Measurements from ENCODE around the gene ST8SIA1. TPM values are rescaled to one million over a fixed set of nuclear protein-coding genes. Genes with fewer than 3 reads are reported as not detected.

ST8SIA1 gene
- total RNA-seq, 4 donors from 2014 or later, result 0.72 to 7.1 (median 2.5) TPM

DNA sequence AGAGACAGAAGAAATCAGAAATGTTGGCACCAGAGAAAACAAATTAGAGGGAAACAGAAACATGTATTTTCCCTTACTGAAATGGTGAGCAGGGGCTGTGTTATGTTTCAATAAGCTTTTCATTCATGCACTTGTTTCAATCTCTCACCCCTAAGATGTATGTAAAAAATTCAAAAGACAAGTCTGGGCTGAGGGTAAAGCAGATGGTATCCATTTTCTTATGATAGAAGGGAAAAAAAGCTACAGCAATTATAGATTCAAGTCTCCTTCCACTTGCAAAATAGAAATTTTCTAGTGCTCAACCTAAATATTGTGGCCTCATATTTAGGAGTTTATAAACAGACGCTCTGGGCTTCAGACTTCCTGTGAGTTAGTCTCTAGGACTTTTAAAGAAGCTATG lies 138.3 kb downstream of the ST8SIA1 start:
- TF ChIP-seq, protein P1, sequence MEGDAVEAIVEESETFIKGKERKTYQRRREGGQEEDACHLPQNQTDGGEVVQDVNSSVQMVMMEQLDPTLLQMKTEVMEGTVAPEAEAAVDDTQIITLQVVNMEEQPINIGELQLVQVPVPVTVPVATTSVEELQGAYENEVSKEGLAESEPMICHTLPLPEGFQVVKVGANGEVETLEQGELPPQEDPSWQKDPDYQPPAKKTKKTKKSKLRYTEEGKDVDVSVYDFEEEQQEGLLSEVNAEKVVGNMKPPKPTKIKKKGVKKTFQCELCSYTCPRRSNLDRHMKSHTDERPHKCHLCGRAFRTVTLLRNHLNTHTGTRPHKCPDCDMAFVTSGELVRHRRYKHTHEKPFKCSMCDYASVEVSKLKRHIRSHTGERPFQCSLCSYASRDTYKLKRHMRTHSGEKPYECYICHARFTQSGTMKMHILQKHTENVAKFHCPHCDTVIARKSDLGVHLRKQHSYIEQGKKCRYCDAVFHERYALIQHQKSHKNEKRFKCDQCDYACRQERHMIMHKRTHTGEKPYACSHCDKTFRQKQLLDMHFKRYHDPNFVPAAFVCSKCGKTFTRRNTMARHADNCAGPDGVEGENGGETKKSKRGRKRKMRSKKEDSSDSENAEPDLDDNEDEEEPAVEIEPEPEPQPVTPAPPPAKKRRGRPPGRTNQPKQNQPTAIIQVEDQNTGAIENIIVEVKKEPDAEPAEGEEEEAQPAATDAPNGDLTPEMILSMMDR (IDR thresholded peaks at IDR 0.05), result no peak
- DNase-seq (ENCODE audit: low spot score) (no peak), ATAC-seq (ENCODE audit: low FRiP score) (no peak)

DNA sequence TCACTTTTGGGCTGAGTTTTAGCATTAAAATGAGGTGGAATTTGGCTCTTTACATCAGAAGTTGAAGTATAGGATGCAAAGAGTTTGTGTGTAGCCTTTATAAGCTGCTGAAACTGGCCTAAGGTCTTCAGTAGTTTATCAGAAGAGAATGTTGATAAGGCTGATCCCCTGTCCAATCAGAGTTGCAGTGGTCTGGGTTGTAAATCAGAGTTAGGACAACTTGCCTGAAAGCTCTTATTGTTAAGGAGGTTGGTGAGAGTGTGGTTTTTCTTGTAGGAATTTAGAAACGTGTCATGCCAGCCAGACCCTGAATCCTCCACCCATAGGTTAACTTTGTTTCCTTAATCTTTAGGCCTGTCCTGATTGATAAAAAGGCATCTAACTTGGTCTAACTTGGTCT lies 143.5 kb downstream of the ST8SIA1 start:
- ATAC-seq (ENCODE audit: low FRiP score) (no peak), DNase-seq (ENCODE audit: low spot score) (no peak)
- TF ChIP-seq, protein P1 (IDR thresholded peaks at IDR 0.05), result no peak

DNA sequence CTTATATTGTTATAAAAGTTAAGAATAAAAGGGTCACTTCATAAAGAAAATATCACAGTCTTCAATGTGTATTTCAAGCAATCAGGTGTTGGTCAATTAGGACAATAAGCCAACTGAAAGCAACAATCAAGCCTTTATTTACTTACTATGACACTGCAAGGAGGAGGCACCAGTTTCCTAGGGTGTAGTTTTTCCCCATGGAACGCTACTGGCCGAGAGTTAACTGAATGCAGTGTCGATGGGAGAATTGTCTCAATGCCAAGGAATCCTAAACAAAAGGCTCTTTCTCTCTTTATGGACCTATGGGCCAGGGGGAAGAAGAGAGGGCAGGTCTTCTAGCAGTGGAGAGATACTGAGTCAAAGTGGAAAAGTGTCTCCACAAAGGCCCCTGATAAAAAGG lies 146.1 kb downstream of the ST8SIA1 start:
- DNase-seq (ENCODE audit: low spot score) (no peak), ATAC-seq (ENCODE audit: low FRiP score) (no peak)
- TF ChIP-seq, protein P1 (IDR thresholded peaks at IDR 0.05), result no peak

DNA sequence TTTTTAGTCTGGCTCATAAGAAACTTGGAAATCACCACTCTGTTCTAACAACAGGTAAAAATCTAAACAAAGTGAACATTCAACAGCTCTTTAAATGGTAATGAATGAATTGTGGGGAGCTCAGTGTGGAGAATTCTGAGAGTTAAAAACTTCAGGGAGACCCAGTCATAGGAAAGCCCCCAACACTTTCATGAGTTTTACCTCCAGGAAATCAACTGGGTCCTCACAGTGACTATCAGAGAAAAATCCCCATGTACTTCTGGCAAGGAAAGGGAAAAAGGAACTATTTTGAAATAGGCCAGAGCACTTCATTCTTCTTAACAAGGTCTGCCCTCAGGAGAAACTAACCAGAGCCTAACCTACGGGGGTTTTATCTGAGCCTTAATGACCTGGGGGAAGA lies 153.8 kb downstream of the ST8SIA1 start:
- no peak for DNase-seq (ENCODE audit: low spot score)
- no peak for ATAC-seq (ENCODE audit: low FRiP score)
- TF ChIP-seq, protein P1 (IDR thresholded peaks at IDR 0.05), result no peak

DNA sequence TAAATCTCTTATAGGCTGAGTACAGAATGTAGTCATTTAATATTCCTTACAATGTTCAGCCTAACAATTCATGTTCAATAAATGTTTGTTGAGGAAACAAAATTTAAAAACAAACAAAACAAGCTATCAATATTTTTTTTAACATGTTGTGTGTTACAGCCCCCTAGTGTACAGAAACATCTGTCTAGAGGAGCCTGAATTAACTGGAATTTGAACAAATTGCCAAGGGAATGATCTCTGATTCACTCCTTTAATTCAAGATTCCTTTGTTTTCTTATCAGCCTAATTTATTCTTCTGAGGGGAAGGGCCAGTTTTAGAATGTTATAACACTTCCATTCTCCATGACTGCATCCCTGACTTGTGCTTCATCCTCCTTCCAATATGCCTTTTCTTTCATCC lies 161.3 kb downstream of the ST8SIA1 start:
- ATAC-seq (ENCODE audit: low FRiP score) (no peak), DNase-seq (ENCODE audit: low spot score) (no peak)
- TF ChIP-seq, protein P1 (IDR thresholded peaks at IDR 0.05), result no peak

DNA sequence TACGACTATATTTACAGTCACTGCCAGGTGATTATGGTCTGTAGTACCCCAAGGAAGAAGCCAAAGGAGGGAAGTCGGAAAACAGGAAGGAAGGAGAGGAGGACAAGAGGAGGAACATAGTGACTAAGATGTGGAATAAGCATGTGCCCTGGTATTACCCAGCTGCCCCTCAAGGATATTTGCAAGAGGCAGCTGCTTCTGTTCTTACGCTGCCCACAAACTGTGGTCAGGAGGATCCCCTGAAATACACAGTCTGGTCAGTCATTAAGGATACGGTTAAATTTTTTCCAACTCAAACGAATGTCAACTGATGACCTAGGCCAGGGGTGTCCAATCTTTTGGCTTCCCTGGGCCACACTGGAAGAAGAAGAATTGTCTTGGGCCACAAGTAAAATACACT lies 162.0 kb downstream of the ST8SIA1 start:
- ATAC-seq (ENCODE audit: low FRiP score), result no peak
- TF ChIP-seq, protein P1 (IDR thresholded peaks at IDR 0.05), result no peak
- DNase-seq (ENCODE audit: low spot score), result no peak

DNA sequence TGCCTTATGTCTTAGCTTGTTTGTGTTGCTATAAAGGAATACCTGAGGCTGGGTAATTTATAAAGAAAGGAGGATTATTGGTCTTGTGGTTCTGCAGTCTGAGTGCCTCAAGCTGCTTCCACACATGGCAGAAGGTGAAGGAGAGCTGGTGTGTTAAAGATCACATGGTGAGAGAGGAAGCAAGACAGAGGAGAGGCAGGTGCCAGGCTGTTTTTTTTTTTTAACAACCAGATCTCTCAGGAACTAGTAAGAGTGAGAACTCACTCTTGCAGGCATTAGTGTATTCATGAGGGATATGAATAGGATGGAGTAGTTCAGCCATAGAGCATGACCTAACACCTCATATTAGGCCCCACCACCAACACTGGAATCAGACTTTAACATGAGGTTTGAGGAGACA lies 165.1 kb downstream of the ST8SIA1 start:
- no peak for ATAC-seq (ENCODE audit: low FRiP score)
- TF ChIP-seq, protein P1 (IDR thresholded peaks at IDR 0.05), result no peak
- DNase-seq (ENCODE audit: low spot score), result no peak

Measured in omental fat pad (tissue), 4 donors.